Activated CD4-positive, alpha-beta T cell treated with anti-CD3 and anti-CD28 coated beads, Interleukin-2, Interleukin-6, amounts not matched to agents 100 ng/mL and 50 ng/mL, durations not matched to agents 16 hours and 8 hours (primary cell): ENCODE data around the gene C8B.

Source experiments
- DNase-seq: peaks from one replicate; pipeline ENCODE4 v3.0.0-alpha.2; 2020

The C8B gene

DNA sequence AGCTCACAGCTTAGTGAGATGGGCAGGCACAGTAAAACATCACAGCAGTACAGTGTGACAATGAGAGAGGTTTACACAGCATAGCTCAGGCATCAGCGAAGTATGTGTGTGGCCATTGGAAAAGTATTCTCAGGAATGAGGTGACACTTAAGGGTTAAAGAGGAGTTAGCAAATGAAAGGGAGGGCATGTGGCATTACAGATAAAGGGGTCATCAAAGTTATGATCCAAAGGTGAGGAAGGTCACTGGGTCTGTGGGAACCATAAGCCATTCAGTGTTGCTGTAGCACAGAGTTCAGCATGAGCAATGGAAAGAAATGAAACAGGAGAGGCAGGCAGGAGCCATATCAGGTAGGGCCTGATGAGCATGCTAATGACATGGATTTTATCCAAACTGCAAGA, 4.5 kb upstream of the C8B start:
- no peak for DNase-seq

GRCh38 chr1:56968878-56969495, 3.2 kb upstream of the C8B start:
- no peak for DNase-seq

GRCh38 chr1:56967900-56968832, 2.4 kb upstream of the C8B start:
- peak; percentile 8 for DNase-seq

- no peak for DNase-seq
Observed at GRCh38 chr1:56967355-56967754, 1.5 kb upstream of the C8B start.

- no peak for DNase-seq
Observed at GRCh38 chr1:56966698-56966999, 834 bp upstream of the C8B start.

- no peak for DNase-seq
Observed at GRCh38 chr1:56965191-56965590, 624 bp downstream of the C8B start.

DNA sequence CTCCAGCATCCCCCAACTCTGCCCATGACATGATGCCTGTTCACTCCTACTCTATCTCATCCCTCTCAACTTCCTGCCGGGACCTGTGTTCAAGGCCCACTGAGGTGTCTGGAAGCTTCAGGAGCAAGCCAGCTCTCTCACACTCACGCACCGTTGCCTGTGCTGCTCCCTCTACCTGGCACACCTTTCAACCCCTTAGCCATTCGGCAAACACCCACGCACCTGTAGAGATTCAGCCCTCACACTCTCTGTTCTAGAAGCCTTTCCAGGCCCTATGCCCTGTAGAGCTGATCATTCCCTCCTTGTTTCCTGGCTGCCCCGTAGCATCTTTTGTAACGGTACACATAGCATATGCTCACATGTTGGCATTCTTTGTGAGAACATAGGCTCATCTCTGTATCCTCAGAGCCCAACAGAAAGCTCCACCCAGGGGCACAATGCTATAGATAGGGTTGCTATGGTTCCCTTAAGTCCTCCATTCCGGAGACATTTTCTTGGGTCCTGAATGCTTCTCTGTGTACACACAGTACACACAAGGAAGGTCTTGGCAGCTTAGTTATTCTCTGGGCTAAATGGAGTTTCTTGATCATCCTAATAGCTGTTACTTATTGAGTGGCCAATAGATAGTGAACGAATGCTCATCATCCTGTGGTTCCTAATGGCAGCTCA, 1.3 kb downstream of the C8B start:
- DNase-seq, result no peak

DNA sequence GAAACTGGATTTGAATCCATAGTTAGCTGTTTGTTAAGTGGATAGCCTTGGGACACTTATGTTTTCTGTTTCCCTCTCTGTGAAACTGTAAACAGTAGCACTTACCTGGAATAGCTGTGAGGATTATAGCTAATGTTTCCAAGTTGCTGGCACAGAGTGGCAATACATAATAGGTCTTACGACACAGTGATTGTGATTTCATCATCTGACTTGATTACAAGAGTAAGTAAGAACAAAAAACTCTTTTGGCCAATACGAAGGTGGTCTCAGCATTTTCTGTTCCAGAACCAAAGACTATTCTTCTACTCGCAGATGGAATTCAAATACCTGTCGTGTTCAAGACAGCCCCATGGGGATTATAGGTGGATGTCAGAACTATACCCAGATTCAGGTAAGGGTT, 2.1 kb downstream of the C8B start:
- no peak for DNase-seq

DNA sequence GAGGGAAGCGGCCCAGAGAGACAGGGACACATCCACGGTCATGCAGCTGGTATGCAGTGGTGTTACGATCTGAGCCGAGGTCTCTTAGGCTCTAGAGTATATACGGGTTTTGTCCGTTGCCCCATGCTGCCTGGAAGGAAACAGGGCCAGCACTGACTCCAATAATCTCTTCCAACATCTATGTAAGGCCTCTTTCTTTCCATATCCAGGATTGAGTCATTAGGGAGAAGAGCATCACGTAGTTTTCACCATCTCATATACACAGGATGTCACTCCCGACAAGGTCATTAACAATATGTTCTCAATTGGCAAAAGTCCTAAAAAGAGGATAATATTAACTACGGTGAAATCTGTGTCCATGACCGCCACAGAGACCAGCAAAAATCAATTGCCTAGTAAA, 4.4 kb downstream of the C8B start:
- no peak for DNase-seq

- DNase-seq, result no peak
Observed at GRCh38 chr1:56958526-56958925, 7.3 kb downstream of the C8B start.

DNA sequence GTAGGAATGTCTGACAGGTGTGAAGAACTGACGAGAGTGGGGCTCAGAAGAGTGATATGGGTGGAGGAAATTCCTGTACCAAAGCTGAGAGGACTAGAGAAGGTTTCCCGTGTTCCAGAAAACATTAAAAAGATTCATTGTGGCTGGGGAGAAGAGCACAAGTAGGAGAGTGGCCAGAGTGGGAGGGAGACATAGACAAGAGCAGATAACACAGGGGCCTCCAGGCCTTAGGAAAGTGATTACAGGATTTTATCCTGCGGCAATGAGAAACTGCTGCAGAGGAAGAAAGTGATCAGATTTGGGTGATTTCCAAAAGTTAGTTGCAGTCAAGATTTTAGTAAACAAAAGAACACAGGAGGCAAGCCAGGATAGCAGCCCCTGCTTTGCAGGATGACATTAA, 7.9 kb downstream of the C8B start:
- DNase-seq, result no peak

DNA sequence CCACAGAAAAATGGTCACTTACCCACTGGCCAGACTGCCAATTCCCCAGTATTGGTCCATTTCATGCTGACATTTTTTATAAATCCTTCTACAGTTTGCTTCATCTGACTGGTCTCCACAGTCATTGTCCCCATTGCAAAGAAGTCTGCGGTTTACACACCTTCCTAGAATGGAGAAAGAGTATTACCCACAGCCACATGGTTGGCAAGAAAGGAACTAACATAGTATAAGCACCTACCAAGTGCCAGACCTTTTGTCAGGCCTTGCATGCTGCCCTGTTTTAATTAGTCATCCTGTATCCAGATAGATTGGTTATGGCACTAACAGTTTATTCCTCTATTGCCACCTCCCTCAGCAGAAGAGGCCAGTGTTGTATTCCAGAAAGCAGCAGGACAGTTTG, 11.2 kb downstream of the C8B start:
- DNase-seq, result no peak

- no peak for DNase-seq
Observed at GRCh38 chr1:56953386-56953785, 12.4 kb downstream of the C8B start.

- no peak for DNase-seq
Observed at GRCh38 chr1:56952501-56952900, 13.3 kb downstream of the C8B start.

DNA sequence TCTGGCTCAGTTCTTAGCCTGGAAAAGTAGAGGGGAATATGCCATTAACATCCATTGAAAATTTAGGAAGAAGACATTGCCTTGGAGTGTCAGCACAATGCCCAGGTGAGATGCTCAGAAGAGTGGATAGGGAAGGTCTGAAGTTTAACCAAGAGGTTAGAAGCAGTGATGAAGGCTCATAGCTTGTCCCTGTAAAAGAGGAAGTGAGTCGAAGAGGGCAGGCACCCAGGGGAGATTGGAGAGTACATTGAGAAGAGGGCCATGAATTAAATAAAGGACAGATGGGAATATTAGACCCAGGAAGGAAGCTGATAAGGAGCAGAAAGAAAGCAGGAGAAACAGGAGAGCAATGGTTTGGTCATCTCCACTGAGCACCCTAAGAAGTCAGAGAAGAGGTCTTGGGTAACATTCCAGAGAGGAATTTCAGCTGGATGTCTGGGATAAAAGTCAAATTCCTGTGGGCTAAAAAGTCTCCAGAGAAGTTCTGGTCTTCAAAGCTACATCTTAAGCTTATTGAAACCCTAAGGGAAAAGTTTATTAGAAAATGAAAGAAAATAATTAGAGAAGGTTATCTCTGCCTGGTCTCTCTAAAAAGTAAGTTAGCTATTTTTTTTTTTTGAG, 17.3 kb downstream of the C8B start:
- no peak for DNase-seq

- DNase-seq, result no peak
Observed at GRCh38 chr1:56940039-56940438, 25.8 kb downstream of the C8B start.

GRCh38 chr1:56939209-56939608, 26.6 kb downstream of the C8B start:
- DNase-seq, result no peak

GRCh38 chr1:56938646-56939045, 27.2 kb downstream of the C8B start:
- no peak for DNase-seq

DNA sequence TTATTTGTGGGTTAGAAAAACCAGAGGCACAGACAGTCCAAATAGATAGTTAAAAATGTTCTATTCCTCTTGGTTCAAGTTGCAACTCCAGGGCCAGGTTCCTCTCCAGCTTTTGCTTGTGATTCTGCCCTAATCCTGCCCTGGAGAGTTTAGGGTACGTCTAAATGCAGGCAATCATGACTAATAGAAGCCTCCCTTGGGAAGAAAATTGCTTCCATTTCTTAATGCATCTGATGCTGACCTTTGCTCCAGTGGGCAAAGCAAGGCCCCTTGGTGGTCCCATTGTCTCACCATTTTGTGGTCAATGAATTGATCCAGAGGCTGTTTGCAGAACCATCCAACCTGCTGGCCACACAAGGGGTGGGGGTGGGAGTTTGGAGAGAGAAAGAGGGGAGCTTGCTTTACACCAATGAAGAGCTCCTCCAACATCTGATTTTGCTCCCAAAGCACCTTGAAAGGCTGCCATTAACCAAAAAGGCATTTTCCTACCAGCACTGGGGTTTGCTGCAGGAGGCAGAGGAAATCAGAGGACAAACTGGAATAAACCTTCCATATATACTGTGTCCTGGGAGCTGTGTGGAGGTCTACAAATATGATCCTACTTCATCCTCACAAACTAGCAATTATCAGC, 31.3 kb downstream of the C8B start:
- no peak for DNase-seq

DNA sequence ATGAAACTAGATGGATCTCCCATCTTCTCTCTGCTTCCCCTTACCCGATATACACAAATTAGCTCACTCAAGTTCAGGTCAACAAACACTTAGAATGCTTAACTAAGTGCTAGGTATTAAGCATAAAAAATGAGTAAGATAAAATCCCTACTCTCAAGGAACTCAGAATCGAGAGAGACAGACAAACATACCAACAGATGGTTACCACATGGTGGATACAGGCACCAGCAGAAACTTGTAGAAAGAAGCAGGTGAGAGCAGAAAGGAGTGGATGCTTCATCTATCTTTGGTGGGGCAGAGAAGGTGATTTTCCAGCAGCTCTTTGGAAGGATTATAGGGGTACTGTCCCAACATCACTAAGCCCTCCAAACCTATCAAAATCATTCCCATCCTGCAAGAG, 32.2 kb downstream of the C8B start:
- no peak for DNase-seq

GRCh38 chr1:56933161-56933560, 32.7 kb downstream of the C8B start:
- DNase-seq, result no peak

GRCh38 chr1:56931686-56932085, 34.1 kb downstream of the C8B start:
- no peak for DNase-seq

GRCh38 chr1:56931211-56931610, 34.6 kb downstream of the C8B start:
- DNase-seq, result no peak
